Mesendoderm (in vitro differentiated cells): Measurements from ENCODE around the gene TBCD.

Source experiments
- DNase-seq: peaks from one replicate; pipeline ENCODE4 v3.0.0; 2013
- H2AK5ac ChIP-seq: 2 replicates; pipeline ENCODE4 v1.6.1; 2013; ENCODE audit warnings: low read length, inconsistent platforms
- H2BK120ac ChIP-seq: 2 replicates; pipeline ENCODE4 v1.6.1; 2013; ENCODE audit warnings: low read depth, mild to moderate bottlenecking, low read length, moderate library complexity, mixed read lengths
- H2BK15ac ChIP-seq: replicated peaks from 2 replicates; pipeline ENCODE4 v1.6.1; 2013; ENCODE audit warnings: low read depth, mild to moderate bottlenecking, moderate library complexity
- H2BK5ac ChIP-seq: 2 replicates; pipeline ENCODE4 v1.6.1; 2013; ENCODE audit warnings: low read length, inconsistent platforms
- H3K18ac ChIP-seq: 2 replicates; pipeline ENCODE4 v1.6.1; 2013; ENCODE audit warnings: mild to moderate bottlenecking, low read length, mixed read lengths
- H3K23ac ChIP-seq: one replicate; pipeline ENCODE4 v1.6.1; 2013; ENCODE audit warnings: low read length
- H3K27ac ChIP-seq: 2 replicates; pipeline ENCODE4 v1.5.1; 2013; ENCODE audit warnings: low read depth, mild to moderate bottlenecking, inconsistent platforms, low read length, moderate library complexity
- H3K27me3 ChIP-seq: 2 replicates; pipeline ENCODE4 v1.6.1; 2013; ENCODE audit warnings: low read length, control low read depth, mild to moderate bottlenecking, inconsistent platforms; ENCODE audit not compliant: insufficient read depth, poor library complexity
- H3K36me3 ChIP-seq: 2 replicates; pipeline ENCODE4 v1.6.1; 2013; ENCODE audit warnings: low read length, inconsistent platforms; ENCODE audit not compliant: control insufficient read depth, insufficient read depth
- H3K4ac ChIP-seq: one replicate; pipeline ENCODE4 v1.6.1; 2013; ENCODE audit warnings: low read depth, mild to moderate bottlenecking, low read length, moderate library complexity
- H3K4me1 ChIP-seq: 2 replicates; pipeline ENCODE4 v1.6.1; 2013; ENCODE audit warnings: low read depth, low read length, inconsistent platforms; ENCODE audit not compliant: control insufficient read depth
- H3K4me2 ChIP-seq: 2 replicates; pipeline ENCODE4 v1.6.1; 2013; ENCODE audit warnings: low read length
- H3K4me3 ChIP-seq: 2 replicates; pipeline ENCODE4 v1.5.1; 2013; ENCODE audit warnings: mild to moderate bottlenecking, low read length
- H3K56ac ChIP-seq: one replicate; pipeline ENCODE4 v1.6.1; 2013; ENCODE audit warnings: low read length
- H3K79me1 ChIP-seq: 2 replicates; pipeline ENCODE4 v1.6.1; 2013; ENCODE audit warnings: low read length, inconsistent platforms
- H3K79me2 ChIP-seq: 2 replicates; pipeline ENCODE4 v1.6.1; 2013; ENCODE audit warnings: mild to moderate bottlenecking, low read length; ENCODE audit not compliant: control insufficient read depth, insufficient read depth
- H3K9ac ChIP-seq: 2 replicates; pipeline ENCODE4 v1.6.1; 2013; ENCODE audit warnings: low read length, inconsistent platforms
- H4K5ac ChIP-seq: one replicate; pipeline ENCODE4 v1.6.1; 2013; ENCODE audit warnings: low read length
- H4K8ac ChIP-seq: one replicate; pipeline ENCODE4 v1.6.1; 2013; ENCODE audit warnings: low read depth, mild to moderate bottlenecking, control low read depth, low read length, moderate library complexity
- WGBS: extraction: QIAGEN DNeasy Blood & Tissue Kit; methylation state at CpG from one replicate; pipeline ENCODE4 v1.1.7; 2013; ENCODE audit warnings: low lambda C conversion rate, missing lambda C conversion rate; ENCODE audit not compliant: insufficient coverage; ENCODE audit errors: extremely low coverage; 5-methylcytosine and 5-hydroxymethylcytosine counted together

TBCD gene

GRCh38 chr17:82884341-82884969 lies 132.6 kb downstream of the TBCD start:
- no peak overlapping the region for H4K5ac ChIP-seq

DNA sequence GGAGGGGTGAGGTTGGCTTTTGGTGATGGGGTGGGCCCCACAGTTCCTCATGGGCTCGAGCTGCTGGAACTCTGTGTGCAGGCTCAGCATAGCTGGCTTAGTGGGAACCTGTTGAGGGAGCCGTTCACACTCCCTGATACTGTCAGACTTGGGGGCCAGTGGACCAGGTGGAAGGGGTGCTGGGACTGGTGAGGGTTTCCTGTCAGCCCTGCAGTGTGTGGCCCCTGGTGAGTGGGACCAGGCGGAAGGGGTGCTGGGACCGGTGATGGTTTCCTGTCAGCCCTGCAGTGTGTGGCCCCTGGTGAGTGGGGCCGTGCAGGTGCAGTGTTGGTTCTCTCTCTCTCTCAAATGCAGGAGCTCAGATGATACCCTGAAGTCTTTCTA lies 133.1 kb downstream of the TBCD start:
- Histone ChIP-seq H3K18ac (no peak overlapping the region), H2BK15ac (no peak overlapping the region), H3K27me3 (no peaks in the 10 kb centered on the region), H3K36me3 (no peaks in the 10 kb centered on the region), H3K56ac (no peak overlapping the region), H4K8ac (no peak overlapping the region), H3K79me2 (peaks cover 4% of the 10 kb centered on the region), H3K9ac (no peak overlapping the region), H3K4ac (no peak overlapping the region), H3K23ac (no peak overlapping the region), H3K27ac (no peak overlapping the region), H3K4me1 (peaks cover 2% of the 10 kb centered on the region), H2BK120ac (no peak overlapping the region), H3K4me3 (no peak overlapping the region), H4K5ac (no peak overlapping the region), H2AK5ac (no peak overlapping the region), H3K79me1 (peaks cover 18% of the 10 kb centered on the region), H2BK5ac (no peak overlapping the region), H3K4me2 (no peak overlapping the region)
- DNase-seq, result no peak
- WGBS, result no CpG with 5 or more reads among the region's 5 CpGs

More at GRCh38 chr17:82884341-82884969, 132.6 kb downstream of the TBCD start:
- Histone ChIP-seq H3K18ac (no peak overlapping the region), H3K27ac (no peak overlapping the region), H2AK5ac (no peak overlapping the region), H3K23ac (no peak overlapping the region), H3K36me3 (no peaks in the 10 kb centered on the region), H3K56ac (no peak overlapping the region), H2BK15ac (no peak overlapping the region), H3K4ac (no peak overlapping the region), H4K8ac (no peak overlapping the region), H3K79me1 (peaks cover 20% of the 10 kb centered on the region), H3K9ac (no peak overlapping the region), H3K27me3 (no peaks in the 10 kb centered on the region), H2BK120ac (no peak overlapping the region), H3K4me2 (no peak overlapping the region), H3K79me2 (peaks cover 4% of the 10 kb centered on the region), H2BK5ac (no peak overlapping the region), H3K4me1 (peaks cover 2% of the 10 kb centered on the region), H3K4me3 (no peak overlapping the region)
- no CpG with 5 or more reads among the region's 25 CpGs for WGBS
- no peak for DNase-seq

- Histone ChIP-seq H3K4me1 (peaks cover 2% of the 10 kb centered on the region), H3K4me2 (no peak overlapping the region), H3K9ac (no peak overlapping the region), H2BK120ac (no peak overlapping the region), H3K36me3 (no peaks in the 10 kb centered on the region), H4K8ac (no peak overlapping the region), H3K79me1 (peaks cover 8% of the 10 kb centered on the region), H3K56ac (no peak overlapping the region), H3K4ac (no peak overlapping the region), H2BK5ac (no peak overlapping the region), H3K4me3 (no peak overlapping the region), H4K5ac (no peak overlapping the region), H3K27me3 (no peaks in the 10 kb centered on the region), H3K18ac (no peak overlapping the region), H3K23ac (no peak overlapping the region), H3K79me2 (no peaks in the 10 kb centered on the region), H2AK5ac (no peak overlapping the region), H3K27ac (no peak overlapping the region), H2BK15ac (no peak overlapping the region)
- DNase-seq, result no peak
- WGBS, result no CpG with 5 or more reads among the region's 27 CpGs
Observed at GRCh38 chr17:82887255-82888164, 135.6 kb downstream of the TBCD start.

DNA sequence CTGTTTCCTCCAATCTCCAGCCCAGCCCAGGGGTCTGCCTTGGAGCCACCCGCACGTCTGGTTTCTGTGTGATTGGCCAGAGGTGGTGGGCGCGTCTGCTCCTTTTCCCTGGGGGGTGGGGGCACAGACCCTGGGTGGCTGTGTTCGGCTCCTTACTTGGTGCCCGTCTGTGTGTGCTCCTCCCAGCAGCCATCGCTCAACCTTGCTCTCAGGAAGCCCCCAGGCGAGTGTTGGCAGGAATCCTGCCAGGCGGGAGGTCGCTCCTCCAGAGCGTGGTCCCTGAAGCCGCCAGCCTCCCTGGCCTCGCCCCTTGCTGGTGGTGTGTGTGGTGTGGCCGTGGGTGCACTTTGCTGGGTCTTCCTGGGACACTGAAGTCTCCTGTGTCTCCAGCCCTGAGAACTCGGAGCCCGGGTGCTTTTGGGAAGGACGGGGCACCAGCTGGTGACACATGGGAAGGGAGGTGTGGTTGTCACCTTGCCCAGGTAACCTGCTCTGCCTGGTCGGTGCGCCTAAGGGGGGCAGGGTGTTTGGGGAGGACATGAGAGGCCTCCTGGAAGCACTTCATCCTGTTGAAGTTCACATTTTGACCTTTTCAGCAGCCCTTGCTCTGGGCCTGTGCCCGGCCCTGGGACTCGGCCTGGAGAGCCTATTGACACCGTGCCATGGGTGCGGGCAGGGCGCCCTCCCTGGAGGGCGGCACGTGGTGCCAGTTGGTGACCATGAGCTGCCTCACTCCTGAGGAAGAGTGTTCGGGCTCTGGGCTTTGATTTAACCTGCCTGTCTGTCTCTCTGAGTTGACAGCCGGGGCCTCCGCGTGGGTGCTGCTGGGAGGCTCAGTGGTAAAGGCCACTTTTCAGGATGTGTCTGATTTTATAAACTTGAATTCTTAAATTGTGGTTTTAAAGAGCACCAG lies 137.0 kb downstream of the TBCD start:
- no peak overlapping the region for H3K4ac ChIP-seq
- peaks cover 8% of the 10 kb centered on the region for H3K79me1 ChIP-seq
- no peak overlapping the region for H3K4me3 ChIP-seq
- no peak overlapping the region for H4K8ac ChIP-seq
- no peak overlapping the region for H2AK5ac ChIP-seq
- H3K27ac ChIP-seq, result no peak overlapping the region
- no CpG with 5 or more reads among the region's 30 CpGs for WGBS
- H4K5ac ChIP-seq, result no peak overlapping the region
- H3K56ac ChIP-seq, result peak overlapping the region; percentile 25
- H2BK15ac ChIP-seq, result no peak overlapping the region
- peak overlapping the region; percentile 45 for H3K23ac ChIP-seq
- H3K18ac ChIP-seq, result no peak overlapping the region
- no peaks in the 10 kb centered on the region for H3K27me3 ChIP-seq
- no peaks in the 10 kb centered on the region for H3K36me3 ChIP-seq
- no peak for DNase-seq
- H3K79me2 ChIP-seq, result no peaks in the 10 kb centered on the region
- no peak overlapping the region for H3K9ac ChIP-seq
- no peak overlapping the region for H2BK120ac ChIP-seq
- peaks cover 2% of the 10 kb centered on the region for H3K4me1 ChIP-seq
- H2BK5ac ChIP-seq, result no peak overlapping the region
- H3K4me2 ChIP-seq, result no peak overlapping the region

DNA sequence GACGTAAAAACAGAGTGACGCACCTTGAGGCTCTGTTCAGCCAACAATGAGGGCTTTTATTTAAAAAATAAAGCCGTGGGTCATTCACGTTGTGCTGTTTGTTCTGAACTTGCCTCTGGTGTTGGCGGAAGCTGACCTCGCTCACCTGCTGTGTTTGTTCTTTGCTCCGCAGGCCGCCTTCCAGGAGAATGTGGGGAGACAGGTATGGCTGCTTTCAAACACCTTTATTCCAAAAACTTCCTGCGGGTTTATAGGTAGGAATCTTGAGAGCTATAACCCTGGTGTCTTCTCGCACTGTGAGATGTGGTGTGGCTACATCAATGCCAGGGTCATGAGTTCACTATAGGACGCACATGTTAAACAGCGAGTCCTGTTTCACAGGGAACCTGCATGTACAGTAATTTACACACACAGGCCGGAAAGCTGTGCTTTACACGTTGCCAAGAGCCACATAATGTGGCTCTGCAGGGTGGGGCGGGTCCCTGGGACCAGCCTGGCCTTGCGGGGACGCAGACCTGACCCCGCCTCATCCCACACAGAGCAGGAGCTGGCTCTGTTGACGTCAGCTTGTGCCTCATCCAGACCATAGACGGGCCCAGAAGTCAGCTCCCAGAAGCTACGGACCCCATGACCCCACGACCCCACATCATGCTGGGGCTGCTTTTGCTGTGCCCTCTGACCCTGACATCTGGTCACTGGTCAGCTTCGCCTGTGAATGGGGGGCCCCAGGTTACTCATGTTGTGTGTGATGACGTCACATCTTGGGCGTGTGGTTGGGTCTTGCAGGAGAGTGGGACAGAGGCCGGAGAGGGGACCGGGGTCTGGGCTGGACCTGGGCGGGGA lies 137.9 kb downstream of the TBCD start:
- Histone ChIP-seq H3K4me1 (peaks cover 2% of the 10 kb centered on the region), H3K18ac (no peak overlapping the region), H3K79me1 (peaks cover 8% of the 10 kb centered on the region), H3K23ac (no peak overlapping the region), H3K79me2 (no peaks in the 10 kb centered on the region), H3K27me3 (no peaks in the 10 kb centered on the region), H3K4ac (no peak overlapping the region), H3K4me3 (no peak overlapping the region), H3K56ac (peak overlapping the region; percentile 25), H3K4me2 (no peak overlapping the region), H4K8ac (no peak overlapping the region), H2BK120ac (no peak overlapping the region), H3K9ac (no peak overlapping the region), H4K5ac (no peak overlapping the region), H3K27ac (peak overlapping the region; percentile 38), H2BK15ac (no peak overlapping the region), H2AK5ac (no peak overlapping the region), H2BK5ac (no peak overlapping the region), H3K36me3 (no peaks in the 10 kb centered on the region)
- no CpG with 5 or more reads among the region's 28 CpGs for WGBS
- peak; percentile 37 for DNase-seq
